ENCODE data around the gene VPS4A.

- TF ChIP-seq EZH2 (IDR thresholded peaks at IDR 0.05), result no peak
- TF ChIP-seq EZH2phosphoT487 (IDR thresholded peaks at IDR 0.05), result no peak
- no peak for TF ChIP-seq CTCF (IDR thresholded peaks at IDR 0.05)
Observed at GRCh38 chr16:69270831-69271230, 40.3 kb upstream of the VPS4A start.
